ENCODE results near the gene SEC16B.

Gene SEC16B

GRCh38 chr1:177932123-177932522 lies 37.7 kb downstream of the SEC16B start:
- DNase-seq (ENCODE audit: low spot score) = no peak
- TF ChIP-seq CTCF (IDR thresholded peaks at IDR 0.05; ENCODE audit: extremely low read depth, insufficient read depth, missing control alignments) = no peak
- in situ Hi-C loops (cut with MboI; ENCODE audit: low pct_unique_long_range_greater_than_20kb, low sequenced_read_pairs, unreplicated experiment) = no loop called here

GRCh38 chr1:177928952-177929351 lies 40.9 kb downstream of the SEC16B start:
- no peak for DNase-seq (ENCODE audit: low spot score)
- in situ Hi-C loops (cut with MboI; ENCODE audit: low pct_unique_long_range_greater_than_20kb, low sequenced_read_pairs, unreplicated experiment) = no loop called here
- no peak for TF ChIP-seq CTCF (IDR thresholded peaks at IDR 0.05; ENCODE audit: extremely low read depth, insufficient read depth, missing control alignments)

- no peak for DNase-seq (ENCODE audit: low spot score)
- in situ Hi-C loops (cut with MboI; ENCODE audit: low pct_unique_long_range_greater_than_20kb, low sequenced_read_pairs, unreplicated experiment) = no loop called here
- TF ChIP-seq CTCF (IDR thresholded peaks at IDR 0.05; ENCODE audit: extremely low read depth, insufficient read depth, missing control alignments) = no peak
Measured at GRCh38 chr1:177928194-177928593, 41.7 kb downstream of the SEC16B start.

GRCh38 chr1:177927021-177927596 lies 42.7 kb downstream of the SEC16B start:
- TF ChIP-seq CTCF (IDR thresholded peaks at IDR 0.05; ENCODE audit: extremely low read depth, insufficient read depth, missing control alignments) = no peak
- in situ Hi-C loops (cut with MboI; ENCODE audit: low pct_unique_long_range_greater_than_20kb, low sequenced_read_pairs, unreplicated experiment) = no loop called here
- no peak for DNase-seq (ENCODE audit: low spot score)

- in situ Hi-C loops (cut with MboI; ENCODE audit: low pct_unique_long_range_greater_than_20kb, low sequenced_read_pairs, unreplicated experiment) = no loop called here
- DNase-seq (ENCODE audit: low spot score) = no peak
- no peak for TF ChIP-seq CTCF (IDR thresholded peaks at IDR 0.05; ENCODE audit: extremely low read depth, insufficient read depth, missing control alignments)
Measured at GRCh38 chr1:177926201-177926600, 43.7 kb downstream of the SEC16B start.

- in situ Hi-C loops (cut with MboI; ENCODE audit: low pct_unique_long_range_greater_than_20kb, low sequenced_read_pairs, unreplicated experiment) = no loop called here
- no peak for TF ChIP-seq CTCF (IDR thresholded peaks at IDR 0.05; ENCODE audit: extremely low read depth, insufficient read depth, missing control alignments)
- no peak for DNase-seq (ENCODE audit: low spot score)
Measured at GRCh38 chr1:177925006-177925405, 44.9 kb downstream of the SEC16B start.

- no peak for TF ChIP-seq CTCF (IDR thresholded peaks at IDR 0.05; ENCODE audit: extremely low read depth, insufficient read depth, missing control alignments)
- in situ Hi-C loops (cut with MboI; ENCODE audit: low pct_unique_long_range_greater_than_20kb, low sequenced_read_pairs, unreplicated experiment) = no loop called here
- DNase-seq (ENCODE audit: low spot score) = no peak
Measured at GRCh38 chr1:177923441-177923840, 46.4 kb downstream of the SEC16B start.

Measured in GM13977 (cell line).